Measurements from ENCODE around the gene ARSI.

The ARSI gene

GRCh38 chr5:150321211-150321610 lies 18.5 kb upstream of the ARSI start:
- no peak overlapping the region for H3K4me3 ChIP-seq (ENCODE audit: low read depth, low read length)
- TF ChIP-seq, protein P1, sequence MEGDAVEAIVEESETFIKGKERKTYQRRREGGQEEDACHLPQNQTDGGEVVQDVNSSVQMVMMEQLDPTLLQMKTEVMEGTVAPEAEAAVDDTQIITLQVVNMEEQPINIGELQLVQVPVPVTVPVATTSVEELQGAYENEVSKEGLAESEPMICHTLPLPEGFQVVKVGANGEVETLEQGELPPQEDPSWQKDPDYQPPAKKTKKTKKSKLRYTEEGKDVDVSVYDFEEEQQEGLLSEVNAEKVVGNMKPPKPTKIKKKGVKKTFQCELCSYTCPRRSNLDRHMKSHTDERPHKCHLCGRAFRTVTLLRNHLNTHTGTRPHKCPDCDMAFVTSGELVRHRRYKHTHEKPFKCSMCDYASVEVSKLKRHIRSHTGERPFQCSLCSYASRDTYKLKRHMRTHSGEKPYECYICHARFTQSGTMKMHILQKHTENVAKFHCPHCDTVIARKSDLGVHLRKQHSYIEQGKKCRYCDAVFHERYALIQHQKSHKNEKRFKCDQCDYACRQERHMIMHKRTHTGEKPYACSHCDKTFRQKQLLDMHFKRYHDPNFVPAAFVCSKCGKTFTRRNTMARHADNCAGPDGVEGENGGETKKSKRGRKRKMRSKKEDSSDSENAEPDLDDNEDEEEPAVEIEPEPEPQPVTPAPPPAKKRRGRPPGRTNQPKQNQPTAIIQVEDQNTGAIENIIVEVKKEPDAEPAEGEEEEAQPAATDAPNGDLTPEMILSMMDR (IDR thresholded peaks at IDR 0.05; ENCODE audit: borderline replicate concordance, insufficient read depth, low read depth, low read length): no peak

DNA sequence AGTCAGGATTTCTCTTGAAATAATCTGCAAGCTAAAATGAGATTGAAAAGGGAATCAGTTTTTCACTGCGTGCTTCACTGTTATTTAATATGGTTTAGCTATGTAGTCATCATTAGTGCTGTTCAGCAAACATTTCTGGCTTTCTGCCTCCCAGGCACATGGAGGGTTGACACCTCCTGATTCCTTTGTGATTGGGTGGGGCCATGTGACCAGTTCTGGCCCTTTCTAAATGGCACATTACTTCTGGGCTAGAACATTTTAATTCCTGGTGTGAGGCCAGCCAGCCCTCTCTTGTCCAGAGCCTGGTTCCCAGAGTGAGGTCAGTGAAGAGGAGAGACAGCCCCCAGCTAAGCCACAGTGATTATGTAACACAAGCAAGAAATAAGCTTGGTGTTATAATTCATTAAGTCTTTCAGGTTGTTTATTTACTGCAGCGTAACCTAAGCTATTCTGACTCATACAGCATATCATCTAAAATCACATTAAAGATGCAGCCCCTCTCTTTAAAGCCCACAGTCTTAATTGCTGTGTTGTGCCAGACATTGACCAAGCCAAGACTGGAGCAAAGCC lies 17.4 kb upstream of the ARSI start:
- TF ChIP-seq, protein P1 (IDR thresholded peaks at IDR 0.05; ENCODE audit: borderline replicate concordance, insufficient read depth, low read depth, low read length): no peak
- H3K4me3 ChIP-seq (ENCODE audit: low read depth, low read length): no peak overlapping the region

DNA sequence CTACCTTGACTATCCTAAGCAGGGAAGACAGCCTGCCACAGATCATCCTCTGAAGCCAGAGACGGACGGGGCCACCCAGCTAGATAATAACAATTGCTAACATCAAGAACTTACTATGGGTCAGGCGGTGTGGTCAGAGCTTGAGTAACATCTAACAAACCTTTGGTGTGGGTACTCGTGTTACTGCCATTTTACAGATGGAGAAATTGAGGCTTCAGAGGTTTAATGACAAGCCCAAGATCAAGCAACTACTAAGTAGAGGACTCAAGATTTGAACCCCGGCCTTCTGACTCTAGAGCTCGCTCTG lies 16.7 kb upstream of the ARSI start:
- TF ChIP-seq, protein P1 (IDR thresholded peaks at IDR 0.05; ENCODE audit: borderline replicate concordance, insufficient read depth, low read depth, low read length): no peak

GRCh38 chr5:150318613-150319483 lies 16.1 kb upstream of the ARSI start:
- no peak overlapping the region for H3K4me3 ChIP-seq (ENCODE audit: low read depth, low read length)
- TF ChIP-seq, protein P1 (IDR thresholded peaks at IDR 0.05; ENCODE audit: borderline replicate concordance, insufficient read depth, low read depth, low read length): no peak

More for the DNA sequence above, 16.7 kb upstream of the ARSI start:
- no peak overlapping the region for H3K4me3 ChIP-seq (ENCODE audit: low read depth, low read length)

DNA sequence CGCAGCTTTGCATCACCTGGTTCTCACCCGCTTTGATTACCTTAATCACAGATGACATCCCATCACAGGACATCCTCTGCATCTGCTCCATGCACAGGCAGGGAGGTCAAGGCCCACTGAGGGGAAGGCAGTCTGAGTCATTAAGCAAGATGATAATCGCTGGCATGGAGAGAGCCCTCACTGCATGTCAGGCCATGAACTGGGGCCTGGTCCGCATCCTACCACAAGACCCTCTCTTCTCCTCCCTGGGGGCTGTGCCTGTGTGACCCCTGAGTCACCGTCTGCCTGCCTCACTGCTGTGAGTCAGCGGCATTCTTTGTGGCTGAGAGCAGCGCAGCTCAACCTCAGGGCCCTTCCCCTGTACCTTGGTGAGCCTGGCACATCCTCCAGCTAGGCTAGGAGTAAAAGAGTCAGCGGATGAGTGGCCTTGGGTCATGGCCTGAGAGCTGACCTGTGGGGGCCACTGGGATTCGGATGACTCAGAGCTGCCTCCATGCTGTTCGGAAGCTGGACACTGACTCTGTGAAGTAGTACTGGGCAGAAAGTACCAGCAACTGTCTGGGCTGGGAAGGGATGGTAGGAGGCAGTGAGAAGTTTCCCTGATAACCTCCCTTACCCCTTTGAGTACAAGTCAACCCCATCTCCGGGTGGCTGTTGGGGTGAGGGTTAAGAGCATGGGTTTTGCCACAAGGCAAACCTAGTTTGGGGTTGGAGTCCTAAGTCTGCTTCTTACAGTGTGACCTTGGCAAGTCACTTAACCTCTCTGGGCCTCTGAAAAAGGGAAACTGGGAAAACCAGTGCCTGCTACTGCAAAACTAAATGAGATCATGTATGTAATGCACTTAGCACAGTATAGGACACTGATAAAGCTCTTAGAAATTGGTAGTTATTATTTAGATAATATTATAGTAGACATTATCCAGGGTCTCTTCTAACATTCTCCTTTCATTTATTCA lies 14.6 kb upstream of the ARSI start:
- TF ChIP-seq, protein P1 (IDR thresholded peaks at IDR 0.05; ENCODE audit: borderline replicate concordance, insufficient read depth, low read depth, low read length): no peak
- no peak overlapping the region for H3K4me3 ChIP-seq (ENCODE audit: low read depth, low read length)

GRCh38 chr5:150316320-150316719 lies 13.6 kb upstream of the ARSI start:
- no peak overlapping the region for H3K4me3 ChIP-seq (ENCODE audit: low read depth, low read length)
- TF ChIP-seq, protein P1 (IDR thresholded peaks at IDR 0.05; ENCODE audit: borderline replicate concordance, insufficient read depth, low read depth, low read length): no peak
